SK-N-SH (cell line): ENCODE results near the gene NCAM2. TPM values are rescaled to one million over a fixed set of nuclear protein-coding genes. Genes with fewer than 3 reads are reported as not detected.

Source experiments
- CTCF ChIA-PET: fragments of 300-600, 350-600 bp; formaldehyde crosslinking; extraction: SDS; loops from one replicate; lab custom pipeline; 2021; lab: Yijun Ruan, JAX
- POLR2A ChIA-PET: fragments of 350-600 bp; sonication (Branson Sonifier 250); formaldehyde crosslinking; extraction: SDS; loops from one replicate; lab custom pipeline; 2020; ENCODE audit warnings: antibody characterized with exemption, inconsistent platforms; lab: Yijun Ruan, JAX
- DNase-seq: peaks from one replicate; pipeline ENCODE4 v3.0.0; 2012
- H2AFZ ChIP-seq: fragments of 200-600 bp; sonication (generic); 2 replicates; pipeline ENCODE4 v1.8.1; 2016; ENCODE audit warnings: antibody characterized with exemption, mild to moderate bottlenecking, low read depth
- H3F3A ChIP-seq: fragments of 200-600 bp; sonication (generic); replicated peaks from 2 replicates; pipeline ENCODE3; 2016; ENCODE audit warnings: antibody characterized with exemption, mild to moderate bottlenecking; ENCODE audit not compliant: insufficient read depth
- H3K27ac ChIP-seq, 2 experiments: fragments of 200-500 bp in 1 of 2; fragments of 200-600 bp in 1 of 2; sonication (Bioruptor generic) in 1 of 2; sonication (generic), shearing (Covaris generic) in 1 of 2; 2 replicates each; pipeline versions ENCODE4 v1.5.1 to v1.6.1; 2014 to 2016; ENCODE audit warnings: low read depth in 2 of 2, inconsistent platforms in 1 of 2, low read length in 1 of 2, mild to moderate bottlenecking in 1 of 2, mixed read lengths in 1 of 2
- H3K27me3 ChIP-seq: fragments of 200-600 bp; sonication (generic), shearing (Covaris generic); 2 replicates; pipeline ENCODE4 v1.6.1; 2016; ENCODE audit warnings: mixed run types; ENCODE audit not compliant: insufficient read depth
- H3K36me3 ChIP-seq, 2 experiments: fragments of 200-500 bp in 1 of 2; fragments of 200-600 bp in 1 of 2; sonication (Bioruptor generic) in 1 of 2; sonication (generic) in 1 of 2; replicated peaks in 1 of 2; 2 replicates each; pipeline versions ENCODE3 to v1.5.1; 2014 to 2016; ENCODE audit warnings: low read length in 1 of 2, mild to moderate bottlenecking in 1 of 2; ENCODE audit not compliant: insufficient read depth in 2 of 2, control insufficient read depth in 1 of 2
- H3K4me1 ChIP-seq, 2 experiments: fragments of 200-500 bp in 1 of 2; fragments of 200-600 bp in 1 of 2; sonication (Bioruptor generic) in 1 of 2; sonication (generic), shearing (Covaris generic) in 1 of 2; 2 replicates each; pipeline versions ENCODE4 v1.5.1 to v1.6.1; 2014 to 2016; ENCODE audit warnings: low read depth in 1 of 2, low read length in 1 of 2, mixed run types in 1 of 2; ENCODE audit not compliant: insufficient read depth in 2 of 2, control insufficient read depth in 1 of 2
- H3K4me2 ChIP-seq: fragments of 200-600 bp; sonication (generic), shearing (Covaris generic); 2 replicates; pipeline ENCODE4 v1.6.1; 2017; ENCODE audit warnings: mixed run types
- H3K4me3 ChIP-seq, 2 experiments: fragments of 200-500 bp in 1 of 2; fragments of 200-600 bp in 1 of 2; sonication (Bioruptor generic) in 1 of 2; sonication (generic), shearing (Covaris generic) in 1 of 2; 2 replicates each; pipeline versions ENCODE4 v1.5.1 to v1.8.1; 2014 to 2016; ENCODE audit warnings: low read depth in 2 of 2, inconsistent platforms in 1 of 2, low read length in 1 of 2, mild to moderate bottlenecking in 1 of 2, mixed read lengths in 1 of 2, moderate library complexity in 1 of 2
- H3K79me2 ChIP-seq: fragments of 200-600 bp; sonication (generic); 2 replicates; pipeline ENCODE4 v1.8.1; 2017; ENCODE audit warnings: mild to moderate bottlenecking; ENCODE audit not compliant: insufficient read depth
- H3K9ac ChIP-seq: fragments of 200-600 bp; sonication (generic); 2 replicates; pipeline ENCODE4 v1.6.1; 2017; ENCODE audit warnings: mixed run types
- H3K9me2 ChIP-seq: fragments of 200-600 bp; sonication (generic); 2 replicates; pipeline ENCODE4 v1.6.1; 2017; ENCODE audit warnings: mixed run types
- H3K9me3 ChIP-seq: fragments of 200-600 bp; sonication (generic); 2 replicates; pipeline ENCODE4 v1.6.1; 2017; ENCODE audit warnings: mixed run types, mild to moderate bottlenecking, moderate library complexity
- H4K20me1 ChIP-seq: fragments of 200-600 bp; sonication (generic); 2 replicates; pipeline ENCODE4 v1.6.1; 2017; ENCODE audit warnings: mild to moderate bottlenecking, mixed run types; ENCODE audit not compliant: insufficient read depth
- EP300 ChIP-seq, 2 experiments: IDR thresholded peaks; 2 replicates each; pipeline versions ENCODE4 v1.4.0 to v1.6.1; 2012; ENCODE audit warnings: borderline replicate concordance in 1 of 2, low read depth in 1 of 2, low read length in 1 of 2
- EZH2phosphoT487 ChIP-seq: fragments of 200-600 bp; sonication (generic); IDR thresholded peaks from 2 replicates; pipeline ENCODE4 v1.6.1; 2017; ENCODE audit warnings: low read depth, mixed run types, mild to moderate bottlenecking, antibody characterized with exemption, moderate library complexity, borderline replicate concordance
- FOSL2 ChIP-seq: IDR thresholded peaks from 2 replicates; pipeline ENCODE4 v1.4.0; 2012; ENCODE audit warnings: low read depth, mild to moderate bottlenecking, moderate library complexity, borderline replicate concordance
- FOXJ3 ChIP-seq: sonication (generic); formaldehyde crosslinking; IDR thresholded peaks from 2 replicates; pipeline ENCODE4 v1.5.1; 2020; ENCODE audit warnings: mild to moderate bottlenecking, missing genetic modification reagents
- JUND ChIP-seq: IDR thresholded peaks from 2 replicates; pipeline ENCODE4 v1.4.0; 2012
- MXI1 ChIP-seq: IDR thresholded peaks from 2 replicates; pipeline ENCODE4 v1.6.1; 2012; ENCODE audit warnings: mild to moderate bottlenecking, low read depth, low read length, improper control_type of control experiment
- NRF1 ChIP-seq: IDR thresholded peaks from 2 replicates; pipeline ENCODE4 v1.6.1; 2012; ENCODE audit warnings: low read depth, mild to moderate bottlenecking, low read length
- POLR2AphosphoS5 ChIP-seq: IDR thresholded peaks from 2 replicates; pipeline ENCODE4 v1.6.1; 2012; ENCODE audit warnings: low read depth, low read length
- RAD21 ChIP-seq: IDR thresholded peaks from 2 replicates; pipeline ENCODE4 v1.6.1; 2012; ENCODE audit warnings: mild to moderate bottlenecking, low read length
- RFX5 ChIP-seq: IDR thresholded peaks from 2 replicates; pipeline ENCODE4 v1.6.1; 2012; ENCODE audit warnings: mild to moderate bottlenecking, improper control_type of control experiment, low read length
- SMC3 ChIP-seq: IDR thresholded peaks from 2 replicates; pipeline ENCODE4 v1.6.1; 2012; ENCODE audit warnings: low read depth, low read length, improper control_type of control experiment
- TAF1 ChIP-seq: IDR thresholded peaks from 2 replicates; pipeline ENCODE4 v1.6.1; 2012; ENCODE audit warnings: low read depth, mild to moderate bottlenecking, low read length, moderate library complexity, borderline replicate concordance
- TCF12 ChIP-seq: IDR thresholded peaks from 2 replicates; pipeline ENCODE4 v1.4.0; 2012
- TEAD4 ChIP-seq: IDR thresholded peaks from 2 replicates; pipeline ENCODE4 v1.4.0; 2012; ENCODE audit warnings: mild to moderate bottlenecking, borderline replicate concordance; ENCODE audit not compliant: insufficient read depth
- YY1 ChIP-seq: IDR thresholded peaks from 2 replicates; pipeline ENCODE4 v1.4.0; 2012; ENCODE audit warnings: low read depth, mild to moderate bottlenecking
- WGBS: methylation state at CpG from one replicate; pipeline ENCODE4 v1.1.6; 2017; ENCODE audit warnings: low lambda C conversion rate; 5-methylcytosine and 5-hydroxymethylcytosine counted together
- polyA plus RNA-seq, 3 experiments: library from polyadenylated mRNA; depleted of rRNA; stranded (reverse); fragments of >200 nt; gene quantifications; 2 replicates each; pipeline ENCODE4 v1.2.3, GENCODE V29; 2012
- TF ChIP-seq, protein P1 (sequence below): IDR thresholded peaks from 2 replicates; pipeline ENCODE4 v1.4.0; 2012; ENCODE audit warnings: low read depth
- TF ChIP-seq, protein P2 (sequence below): fragments of 150-350 bp; IDR thresholded peaks from 2 replicates; pipeline ENCODE4 v1.6.1; 2017; ENCODE audit warnings: antibody characterized with exemption, low read length, low read depth, borderline replicate concordance
- TF ChIP-seq, protein P3 (sequence below): IDR thresholded peaks from 2 replicates; pipeline ENCODE4 v1.4.0; 2012; ENCODE audit warnings: low read depth, borderline replicate concordance

NCAM2 gene
- polyA plus RNA-seq, 1 of the 3 experiments (the other 2 are of a cell fraction) = 2.1 TPM

GRCh38 chr21:21463456-21463855 is 465.2 kb downstream of the NCAM2 start (continued):
- no peak for TF ChIP-seq SMC3
- TF ChIP-seq, protein P1, sequence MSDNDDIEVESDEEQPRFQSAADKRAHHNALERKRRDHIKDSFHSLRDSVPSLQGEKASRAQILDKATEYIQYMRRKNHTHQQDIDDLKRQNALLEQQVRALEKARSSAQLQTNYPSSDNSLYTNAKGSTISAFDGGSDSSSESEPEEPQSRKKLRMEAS = no peak
- no peak for TF ChIP-seq FOSL2
- TF ChIP-seq EZH2phosphoT487 = no peak
- TF ChIP-seq POLR2AphosphoS5 = no peak
- TF ChIP-seq RAD21 = no peak

- H3K9ac ChIP-seq = no peak overlapping the region
- no peak overlapping the region for H3K4me2 ChIP-seq
- H3K9me2 ChIP-seq = no peaks in the 10 kb centered on the region
- WGBS = 51% methylated on average over 1 of the region's 1 CpG
- no peaks in the 10 kb centered on the region for H3K36me3 ChIP-seq
- DNase-seq = no peak
- H3K9me3 ChIP-seq = 0 out of 2 replicates have a peak, but pooled peaks cover 2% of the 10 kb centered on the region
- no peak overlapping the region for H2AFZ ChIP-seq
- no peaks in the 10 kb centered on the region; a peak in 2 of 4 replicates for H3K4me1 ChIP-seq
- no peaks in the 10 kb centered on the region for H3K27me3 ChIP-seq
- H3K79me2 ChIP-seq = no peaks in the 10 kb centered on the region
- TF ChIP-seq FOXJ3 (CRISPR knock-in tag) = no peak
- no peak for TF ChIP-seq TEAD4
- no peak for TF ChIP-seq RFX5
- no peak for TF ChIP-seq TAF1
- no peak for TF ChIP-seq JUND
- no peaks in the 10 kb centered on the region for H3F3A ChIP-seq
- H3K4me3 ChIP-seq = no peak overlapping the region
- CTCF ChIA-PET = no interaction called here
- no peak overlapping the region for H3K27ac ChIP-seq
- H4K20me1 ChIP-seq = no peaks in the 10 kb centered on the region
- POLR2A ChIA-PET = no interaction called here
These were observed 466.5 kb downstream of the NCAM2 start for GRCh38 chr21:21464684-21465083.

GRCh38 chr21:21466752-21467151 is 468.5 kb downstream of the NCAM2 start:
- H3K27ac ChIP-seq = no peak overlapping the region
- H2AFZ ChIP-seq = no peak overlapping the region
- H3K36me3 ChIP-seq = no peaks in the 10 kb centered on the region
- no peaks in the 10 kb centered on the region for H3K27me3 ChIP-seq
- TF ChIP-seq TCF12 = no peak
- no peaks in the 10 kb centered on the region for H3K9me2 ChIP-seq
- 79% methylated on average over 1 of the region's 1 CpG for WGBS
- no peaks in the 10 kb centered on the region for H3F3A ChIP-seq
- H3K4me2 ChIP-seq = no peak overlapping the region
- no peak for DNase-seq
- no peaks in the 10 kb centered on the region for H3K79me2 ChIP-seq
- H4K20me1 ChIP-seq = no peaks in the 10 kb centered on the region
- H3K4me3 ChIP-seq = no peak overlapping the region
- ChIA-PET CTCF (no interaction called here), POLR2A (no interaction called here)
- H3K9me3 ChIP-seq = no peaks in the 10 kb centered on the region
- no peaks in the 10 kb centered on the region; a peak in 2 of 4 replicates for H3K4me1 ChIP-seq
- H3K9ac ChIP-seq = no peak overlapping the region

DNA sequence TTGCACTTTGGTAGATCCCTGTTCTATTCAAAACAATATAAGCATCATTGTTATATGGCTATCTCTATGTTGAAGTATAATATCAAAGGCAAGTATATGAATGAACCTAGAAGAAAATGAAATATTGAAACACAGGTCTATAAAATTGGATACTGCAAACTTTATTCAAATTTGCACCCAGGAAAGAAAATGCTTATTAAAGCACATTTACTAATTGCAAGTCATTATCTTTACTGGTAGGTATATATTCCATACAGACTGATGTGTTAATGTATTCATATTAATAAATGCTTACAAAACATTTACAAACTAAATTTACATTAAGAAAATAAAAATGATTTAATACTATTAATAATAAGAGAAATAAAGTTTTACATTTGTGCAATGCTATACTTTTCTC is 469.8 kb downstream of the NCAM2 start:
- ChIA-PET CTCF (no interaction called here), POLR2A (no interaction called here)
- H2AFZ ChIP-seq = no peak overlapping the region
- H3K36me3 ChIP-seq = no peaks in the 10 kb centered on the region
- no peaks in the 10 kb centered on the region for H3F3A ChIP-seq
- no peak for DNase-seq
- no peak overlapping the region for H3K4me3 ChIP-seq
- no peaks in the 10 kb centered on the region; a peak in 2 of 4 replicates for H3K4me1 ChIP-seq
- H3K9ac ChIP-seq = no peak overlapping the region
- no peaks in the 10 kb centered on the region for H3K79me2 ChIP-seq
- no peaks in the 10 kb centered on the region for H4K20me1 ChIP-seq
- H3K9me2 ChIP-seq = no peaks in the 10 kb centered on the region
- H3K27ac ChIP-seq = no peak overlapping the region
- H3K4me2 ChIP-seq = no peak overlapping the region
- no peaks in the 10 kb centered on the region for H3K9me3 ChIP-seq
- no peaks in the 10 kb centered on the region for H3K27me3 ChIP-seq
- TF ChIP-seq EP300 (IDR thresholded peaks at IDR 0.05; ENCODE audit: borderline replicate concordance in 1 of 2, low read depth in 1 of 2, low read length in 1 of 2) (no peak), RAD21 (no peak), TCF12 (no peak), RFX5 (no peak), NRF1 (no peak), EZH2phosphoT487 (no peak), JUND (no peak), MXI1 (no peak), YY1 (no peak), POLR2AphosphoS5 (no peak), TEAD4 (no peak)
- TF ChIP-seq, protein P2, sequence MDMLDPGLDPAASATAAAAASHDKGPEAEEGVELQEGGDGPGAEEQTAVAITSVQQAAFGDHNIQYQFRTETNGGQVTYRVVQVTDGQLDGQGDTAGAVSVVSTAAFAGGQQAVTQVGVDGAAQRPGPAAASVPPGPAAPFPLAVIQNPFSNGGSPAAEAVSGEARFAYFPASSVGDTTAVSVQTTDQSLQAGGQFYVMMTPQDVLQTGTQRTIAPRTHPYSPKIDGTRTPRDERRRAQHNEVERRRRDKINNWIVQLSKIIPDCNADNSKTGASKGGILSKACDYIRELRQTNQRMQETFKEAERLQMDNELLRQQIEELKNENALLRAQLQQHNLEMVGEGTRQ = no peak
- TF ChIP-seq, protein P3, sequence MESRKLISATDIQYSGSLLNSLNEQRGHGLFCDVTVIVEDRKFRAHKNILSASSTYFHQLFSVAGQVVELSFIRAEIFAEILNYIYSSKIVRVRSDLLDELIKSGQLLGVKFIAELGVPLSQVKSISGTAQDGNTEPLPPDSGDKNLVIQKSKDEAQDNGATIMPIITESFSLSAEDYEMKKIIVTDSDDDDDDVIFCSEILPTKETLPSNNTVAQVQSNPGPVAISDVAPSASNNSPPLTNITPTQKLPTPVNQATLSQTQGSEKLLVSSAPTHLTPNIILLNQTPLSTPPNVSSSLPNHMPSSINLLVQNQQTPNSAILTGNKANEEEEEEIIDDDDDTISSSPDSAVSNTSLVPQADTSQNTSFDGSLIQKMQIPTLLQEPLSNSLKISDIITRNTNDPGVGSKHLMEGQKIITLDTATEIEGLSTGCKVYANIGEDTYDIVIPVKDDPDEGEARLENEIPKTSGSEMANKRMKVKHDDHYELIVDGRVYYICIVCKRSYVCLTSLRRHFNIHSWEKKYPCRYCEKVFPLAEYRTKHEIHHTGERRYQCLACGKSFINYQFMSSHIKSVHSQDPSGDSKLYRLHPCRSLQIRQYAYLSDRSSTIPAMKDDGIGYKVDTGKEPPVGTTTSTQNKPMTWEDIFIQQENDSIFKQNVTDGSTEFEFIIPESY = no peak
